ENCODE data around the gene DHX30.

- no peak for TF ChIP-seq EZH2 (IDR thresholded peaks at IDR 0.05; ENCODE audit: low read length, missing control alignments)
- TF ChIP-seq CTCF (conservative IDR thresholded peaks at IDR 0.05 in 1 of 2, IDR thresholded peaks at IDR 0.05 in 1 of 2; ENCODE audit: low read depth in 1 of 2, low read length in 2 of 2), result peak; percentile 48 to 58
Measured at GRCh38 chr3:47849699-47850563, 47.0 kb downstream of the DHX30 start.

Data from fibroblast of lung (primary cell).